Measurements from ENCODE around the gene DENND4A. TPM values are rescaled to one million over a fixed set of nuclear protein-coding genes. Genes with fewer than 3 reads are reported as not detected.
"Not testable (repeated sequence)": the region's sequence is repeated elsewhere in the genome, so short reads cannot be mapped to it uniquely, and the experiment has no call there.

DENND4A gene
- total RNA-seq, 1 donor from 2014 or later = 26.9 TPM

- DNase-seq (ENCODE audit: low spot score) = no peak
These were observed 27.0 kb upstream of the DENND4A start for GRCh38 chr15:65818927-65819562.

GRCh38 chr15:65816441-65816840 lies 24.3 kb upstream of the DENND4A start:
- DNase-seq (ENCODE audit: low spot score) = no peak

- not testable (repeated sequence) for DNase-seq (ENCODE audit: low spot score)
These were observed 23.9 kb upstream of the DENND4A start for GRCh38 chr15:65816008-65816407.

- DNase-seq (ENCODE audit: low spot score) = not testable (repeated sequence)
These were observed 22.2 kb upstream of the DENND4A start for GRCh38 chr15:65814271-65814670.

- DNase-seq (ENCODE audit: low spot score) = no peak
These were observed 20.8 kb upstream of the DENND4A start for GRCh38 chr15:65812916-65813315.

GRCh38 chr15:65812467-65812866 lies 20.4 kb upstream of the DENND4A start:
- DNase-seq (ENCODE audit: low spot score) = no peak

GRCh38 chr15:65811835-65812234 lies 19.7 kb upstream of the DENND4A start:
- no peak for DNase-seq (ENCODE audit: low spot score)

- DNase-seq (ENCODE audit: low spot score) = not testable (repeated sequence)
These were observed 19.1 kb upstream of the DENND4A start for GRCh38 chr15:65811011-65811733.

- DNase-seq (ENCODE audit: low spot score) = no peak
These were observed 14.3 kb upstream of the DENND4A start for GRCh38 chr15:65806397-65806796.

- no peak for DNase-seq (ENCODE audit: low spot score)
These were observed 13.1 kb upstream of the DENND4A start for GRCh38 chr15:65805019-65805745.

GRCh38 chr15:65804252-65804931 lies 12.3 kb upstream of the DENND4A start:
- DNase-seq (ENCODE audit: low spot score) = no peak

- DNase-seq (ENCODE audit: low spot score) = no peak
These were observed 9.2 kb upstream of the DENND4A start for GRCh38 chr15:65801229-65801805.

- DNase-seq (ENCODE audit: low spot score) = no peak
These were observed 4.6 kb upstream of the DENND4A start for GRCh38 chr15:65796610-65797078.

- DNase-seq (ENCODE audit: low spot score) = no peak
These were observed 3.6 kb upstream of the DENND4A start for GRCh38 chr15:65795663-65796216.

GRCh38 chr15:65793818-65794104 lies 1.7 kb upstream of the DENND4A start:
- no peak for DNase-seq (ENCODE audit: low spot score)

- DNase-seq (ENCODE audit: low spot score) = no peak
These were observed 1.1 kb upstream of the DENND4A start for GRCh38 chr15:65792988-65793817.

GRCh38 chr15:65791335-65792137 lies 557 bp downstream of the DENND4A start:
- peak; percentile 40 for DNase-seq (ENCODE audit: low spot score)

- DNase-seq (ENCODE audit: low spot score) = no peak
These were observed 1.3 kb downstream of the DENND4A start for GRCh38 chr15:65790694-65791334.

- DNase-seq (ENCODE audit: low spot score) = no peak
These were observed 2.2 kb downstream of the DENND4A start for GRCh38 chr15:65789759-65790425.

All from mucosa of gallbladder (tissue), 1 donor.